BLaER1 treated with 17β-estradiol and CSF1 and Interleukin-3, amounts not matched to agents 10 nM and 100 nM (cell line): ENCODE results near the gene ZBTB7C.

Experiments
- H3K27ac ChIP-seq, 11 experiments: shearing (Covaris generic); formaldehyde crosslinking; 2 replicates each; pipeline ENCODE4 v1.8.1; 2022
- H3K27me3 ChIP-seq, 11 experiments: shearing (Covaris generic); formaldehyde crosslinking; 2 replicates each; pipeline ENCODE4 v1.8.1; 2022
- H3K36me3 ChIP-seq, 11 experiments: shearing (Covaris generic); formaldehyde crosslinking; 2 replicates each; pipeline ENCODE4 v1.8.1; 2022
- H3K4me1 ChIP-seq, 10 experiments: shearing (Covaris generic); formaldehyde crosslinking; 2 replicates each; pipeline ENCODE4 v1.8.1; 2022
- H3K4me2 ChIP-seq, 11 experiments: shearing (Covaris generic); formaldehyde crosslinking; 2 replicates each; pipeline ENCODE4 v1.8.1; 2022
- H3K4me3 ChIP-seq, 10 experiments: shearing (Covaris generic); formaldehyde crosslinking; 2 replicates each; pipeline ENCODE4 v1.8.1; 2022
- H3K9ac ChIP-seq, 11 experiments: shearing (Covaris generic); formaldehyde crosslinking; 2 replicates each; pipeline ENCODE4 v1.8.1; 2022
- H3K9me3 ChIP-seq, 11 experiments: shearing (Covaris generic); formaldehyde crosslinking; replicated peaks in 1 of 11; 2 replicates each; pipeline ENCODE4 v1.8.1; 2022
- H4K20me1 ChIP-seq, 11 experiments: shearing (Covaris generic); formaldehyde crosslinking; 2 replicates each; pipeline ENCODE4 v1.8.1; 2022
- Cebpa-rat ChIP-seq, 11 experiments: shearing (Covaris generic); IDR thresholded peaks; 2 replicates each; pipeline ENCODE4 v1.8.1; 2022

Gene ZBTB7C

DNA sequence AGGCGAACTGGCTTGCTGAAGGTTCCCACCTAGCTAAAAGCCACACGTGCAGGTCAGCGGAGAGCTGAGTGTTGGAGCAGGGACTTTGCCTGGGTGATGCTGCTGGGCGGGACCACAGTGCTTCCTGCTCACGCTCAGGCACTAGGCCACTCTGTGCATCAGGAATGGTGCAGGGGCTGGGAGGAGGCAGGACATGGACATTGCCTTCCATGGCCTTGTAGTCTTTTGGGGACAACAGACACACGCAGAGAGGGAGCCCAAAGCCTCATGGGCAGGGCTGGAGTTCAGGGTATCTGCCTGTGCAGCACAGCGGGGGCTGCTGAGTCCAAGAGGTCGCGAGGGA, 207.2 kb downstream of the ZBTB7C start:
- H4K20me1 ChIP-seq: no peaks in the 10 kb centered on the region
- H3K36me3 ChIP-seq: no peaks in the 10 kb centered on the region
- no peaks in the 10 kb centered on the region for H3K27me3 ChIP-seq
- no peak overlapping the region for H3K27ac ChIP-seq
- H3K4me2 ChIP-seq: no peak overlapping the region
- no peak for TF ChIP-seq Cebpa-rat (IDR thresholded peaks at IDR 0.05)
- H3K9ac ChIP-seq: no peak overlapping the region
- H3K4me1 ChIP-seq: peaks cover 0 to 5% (median 0%) of the 10 kb centered on the region in 10 experiments; a peak in 1 of 20 replicates
- no peaks in the 10 kb centered on the region for H3K9me3 ChIP-seq
- H3K4me3 ChIP-seq: no peak overlapping the region

DNA sequence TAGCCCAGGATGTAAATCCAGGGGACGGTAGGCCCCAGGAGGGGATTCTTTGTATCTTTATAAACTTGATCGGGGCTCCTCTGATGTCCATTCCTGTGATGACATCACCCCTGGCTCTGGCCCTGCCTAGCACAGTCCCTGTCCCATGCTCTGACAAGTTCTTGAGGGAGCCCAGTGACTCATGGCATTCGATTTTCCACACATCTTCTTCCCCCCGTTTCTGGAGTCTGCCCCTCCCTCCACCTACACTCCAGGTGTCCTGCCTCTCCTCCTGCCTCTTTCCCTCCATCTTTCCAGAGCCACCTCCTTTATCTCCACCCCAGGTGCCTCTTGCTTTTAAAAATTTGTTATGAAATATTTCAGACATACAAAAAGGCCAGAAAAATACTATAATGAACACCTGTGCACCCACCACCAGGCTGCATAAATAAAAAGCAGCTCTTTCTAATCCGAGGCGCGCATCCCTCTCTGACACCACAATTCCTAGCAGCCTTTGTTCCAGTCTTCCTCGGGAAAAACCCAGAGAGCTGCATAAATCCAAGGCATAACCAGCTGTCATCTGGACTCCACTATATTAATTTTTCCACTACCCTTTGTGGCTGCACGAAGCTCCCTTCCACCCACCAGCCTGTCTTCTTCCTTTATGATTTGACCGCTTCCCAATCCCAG, 207.7 kb downstream of the ZBTB7C start:
- H4K20me1 ChIP-seq: no peaks in the 10 kb centered on the region
- H3K36me3 ChIP-seq: no peaks in the 10 kb centered on the region
- H3K9me3 ChIP-seq: no peaks in the 10 kb centered on the region; a peak in 1 of 22 replicates
- peaks cover 0 to 5% (median 0%) of the 10 kb centered on the region in 10 experiments; a peak in 1 of 20 replicates for H3K4me1 ChIP-seq
- no peak overlapping the region for H3K27ac ChIP-seq
- H3K9ac ChIP-seq: no peak overlapping the region
- H3K27me3 ChIP-seq: no peaks in the 10 kb centered on the region
- no peak overlapping the region for H3K4me3 ChIP-seq
- H3K4me2 ChIP-seq: no peak overlapping the region
- no peak for TF ChIP-seq Cebpa-rat (IDR thresholded peaks at IDR 0.05)

DNA sequence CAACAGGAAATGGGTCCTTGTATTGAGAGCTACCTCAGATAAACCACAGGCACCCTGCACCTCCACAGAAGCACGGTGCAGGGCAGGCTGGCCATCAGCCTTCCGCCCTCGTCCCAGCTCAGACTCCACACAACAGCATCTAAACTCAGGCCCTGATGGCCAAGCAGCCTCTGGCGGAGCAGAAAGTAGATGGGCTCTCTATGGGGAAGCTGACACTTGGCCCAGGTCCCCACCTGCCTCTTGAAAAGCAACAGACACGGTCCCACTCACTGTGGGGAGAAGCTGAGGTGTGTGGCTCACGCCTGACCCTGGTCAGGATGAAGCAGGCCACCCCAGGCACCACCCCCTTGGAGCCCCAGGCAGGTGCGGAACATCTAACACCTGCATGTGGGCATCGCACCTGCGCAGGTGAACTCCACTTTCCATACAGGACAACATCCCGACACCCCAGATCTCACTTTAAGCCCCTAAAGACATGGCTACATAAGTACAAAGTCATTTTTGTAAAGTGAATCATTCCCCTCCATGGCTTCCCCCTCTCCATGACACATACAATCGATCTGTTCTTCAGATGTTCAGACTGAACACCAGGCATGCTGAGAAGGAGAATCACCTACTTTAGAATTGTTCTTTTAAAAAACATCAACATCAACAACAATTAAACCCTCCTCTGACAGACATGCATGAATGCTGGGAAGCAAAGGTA, 208.4 kb downstream of the ZBTB7C start:
- H3K27ac ChIP-seq: no peak overlapping the region
- no peaks in the 10 kb centered on the region for H3K36me3 ChIP-seq
- H3K4me1 ChIP-seq: peaks cover 0 to 5% (median 0%) of the 10 kb centered on the region in 10 experiments; a peak in 1 of 20 replicates
- peaks cover 0 to 5% (median 0%) of the 10 kb centered on the region in 11 experiments; a peak in 3 of 22 replicates for H3K9me3 ChIP-seq
- H3K4me3 ChIP-seq: no peak overlapping the region
- no peaks in the 10 kb centered on the region for H3K27me3 ChIP-seq
- H3K4me2 ChIP-seq: no peak overlapping the region
- no peaks in the 10 kb centered on the region for H4K20me1 ChIP-seq
- TF ChIP-seq Cebpa-rat (IDR thresholded peaks at IDR 0.05): no peak
- no peak overlapping the region for H3K9ac ChIP-seq

DNA sequence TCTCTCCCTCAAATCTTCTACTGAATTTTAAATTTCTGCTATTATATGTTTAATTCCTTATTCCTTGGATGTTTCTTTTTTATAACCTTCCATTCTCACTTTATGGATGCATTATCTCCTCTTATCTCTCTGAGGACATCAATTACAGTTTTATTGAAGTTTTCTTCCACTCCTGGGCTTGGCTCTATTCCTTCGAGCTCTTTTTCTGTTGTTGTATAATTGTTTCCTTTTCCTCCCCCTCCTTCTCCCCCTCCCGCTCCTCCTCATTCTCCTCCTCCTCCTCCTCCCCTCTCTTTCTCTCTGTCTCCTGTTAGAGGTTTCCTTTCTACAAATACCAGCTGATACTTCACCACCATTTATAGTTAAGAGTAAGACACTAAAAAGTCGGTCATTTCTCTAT, 209.8 kb downstream of the ZBTB7C start:
- H3K9me3 ChIP-seq: peaks cover 0 to 10% (median 0%) of the 10 kb centered on the region in 11 experiments; a peak in 3 of 22 replicates
- peaks cover 0 to 5% (median 0%) of the 10 kb centered on the region in 10 experiments; a peak in 1 of 20 replicates for H3K4me1 ChIP-seq
- H4K20me1 ChIP-seq: no peaks in the 10 kb centered on the region
- no peak overlapping the region for H3K4me3 ChIP-seq
- no peak overlapping the region for H3K9ac ChIP-seq
- H3K27me3 ChIP-seq: no peaks in the 10 kb centered on the region
- H3K27ac ChIP-seq: no peak overlapping the region
- H3K4me2 ChIP-seq: no peak overlapping the region
- TF ChIP-seq Cebpa-rat (IDR thresholded peaks at IDR 0.05): no peak
- H3K36me3 ChIP-seq: no peaks in the 10 kb centered on the region

DNA sequence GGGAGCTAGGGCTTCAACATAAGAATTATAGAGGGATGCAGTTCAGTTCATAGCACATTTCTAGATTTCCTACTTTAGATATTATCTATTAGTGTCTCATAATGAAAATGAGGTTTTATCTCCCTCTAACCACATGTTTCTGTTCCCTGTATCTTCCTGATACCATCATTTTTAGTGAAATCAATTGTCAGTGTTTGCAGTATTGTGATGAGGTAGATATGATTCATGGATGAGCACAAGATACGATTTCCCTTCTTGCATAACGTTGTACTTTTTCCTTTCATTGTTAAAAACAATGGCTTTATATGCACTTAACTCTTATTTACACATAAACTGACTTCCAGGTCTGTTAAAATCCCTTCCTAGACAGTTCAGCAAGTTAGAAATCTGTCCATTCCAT, 211.4 kb downstream of the ZBTB7C start:
- H3K4me1 ChIP-seq: no peaks in the 10 kb centered on the region
- TF ChIP-seq Cebpa-rat (IDR thresholded peaks at IDR 0.05): no peak
- H3K4me2 ChIP-seq: no peak overlapping the region

DNA sequence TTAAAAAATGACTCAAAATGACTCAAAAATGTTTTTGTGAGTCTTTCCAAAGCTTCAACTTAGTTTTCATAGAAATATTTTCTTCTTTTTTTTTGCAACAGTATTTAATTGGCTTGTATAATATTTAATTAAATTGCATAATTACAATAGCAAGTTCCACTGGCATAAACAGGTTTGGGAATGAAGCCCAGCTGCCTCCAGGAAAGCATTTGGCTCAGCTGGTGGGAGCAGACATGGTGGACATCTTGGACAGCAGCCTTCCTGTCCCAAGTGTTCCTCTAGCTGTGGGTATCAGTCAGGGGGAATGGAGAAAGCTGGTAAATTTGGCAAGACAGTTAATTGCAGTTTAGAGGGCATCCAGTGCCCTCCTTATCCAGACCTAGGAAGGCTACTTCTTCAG, 213.4 kb downstream of the ZBTB7C start:
- TF ChIP-seq Cebpa-rat (IDR thresholded peaks at IDR 0.05): no peak
- no peaks in the 10 kb centered on the region for H3K4me1 ChIP-seq
- H3K9ac ChIP-seq: no peak overlapping the region
- no peak overlapping the region for H3K4me3 ChIP-seq
- no peaks in the 10 kb centered on the region for H3K36me3 ChIP-seq
- no peaks in the 10 kb centered on the region for H3K27me3 ChIP-seq
- peaks cover 0 to 10% (median 0%) of the 10 kb centered on the region in 11 experiments; a peak in 3 of 22 replicates for H3K9me3 ChIP-seq
- H3K27ac ChIP-seq: no peak overlapping the region
- H3K4me2 ChIP-seq: no peak overlapping the region
- no peaks in the 10 kb centered on the region for H4K20me1 ChIP-seq

More for the DNA sequence above, 211.4 kb downstream of the ZBTB7C start:
- H3K36me3 ChIP-seq: no peaks in the 10 kb centered on the region
- no peak overlapping the region for H3K9ac ChIP-seq
- peaks cover 0 to 10% (median 0%) of the 10 kb centered on the region in 11 experiments; a peak in 3 of 22 replicates for H3K9me3 ChIP-seq
- no peaks in the 10 kb centered on the region for H3K27me3 ChIP-seq
- H4K20me1 ChIP-seq: no peaks in the 10 kb centered on the region
- H3K4me3 ChIP-seq: no peak overlapping the region
- no peak overlapping the region for H3K27ac ChIP-seq

DNA sequence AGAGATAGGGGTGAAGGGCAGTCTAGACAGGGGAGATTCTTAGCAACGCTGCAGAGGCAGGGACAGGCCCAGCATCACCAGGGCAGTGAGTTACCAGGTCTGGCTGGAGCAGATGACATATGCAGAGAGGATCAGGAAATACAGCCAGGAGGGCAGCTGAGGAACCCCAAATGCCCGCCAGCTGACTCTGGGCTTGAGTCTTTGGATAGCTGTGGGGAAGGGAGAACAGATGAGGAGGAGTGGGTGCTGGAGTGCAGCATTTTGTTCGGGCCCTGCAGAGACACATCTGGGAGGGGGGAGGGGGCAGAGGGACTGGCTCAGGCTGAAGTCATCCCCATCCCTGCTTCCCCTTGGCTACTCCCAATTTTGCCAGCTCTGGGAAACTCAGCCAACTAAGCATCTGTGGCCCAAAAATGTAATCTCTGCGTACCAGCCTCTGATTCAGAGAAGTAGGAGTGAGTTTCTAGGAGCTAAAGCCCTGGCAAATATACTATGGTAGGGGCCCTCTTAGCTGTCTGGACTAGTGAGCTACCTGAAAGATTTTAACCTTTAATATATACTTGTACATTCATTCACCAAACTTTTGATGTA, 214.5 kb downstream of the ZBTB7C start:
- H3K4me2 ChIP-seq: no peak overlapping the region
- H3K4me1 ChIP-seq: no peaks in the 10 kb centered on the region
- no peaks in the 10 kb centered on the region for H3K27me3 ChIP-seq
- no peak overlapping the region for H3K4me3 ChIP-seq
- no peaks in the 10 kb centered on the region for H4K20me1 ChIP-seq
- H3K9ac ChIP-seq: no peak overlapping the region
- TF ChIP-seq Cebpa-rat (IDR thresholded peaks at IDR 0.05): no peak
- H3K9me3 ChIP-seq: peaks cover 0 to 10% (median 0%) of the 10 kb centered on the region in 11 experiments; a peak in 3 of 22 replicates
- no peaks in the 10 kb centered on the region for H3K36me3 ChIP-seq
- H3K27ac ChIP-seq: no peak overlapping the region

DNA sequence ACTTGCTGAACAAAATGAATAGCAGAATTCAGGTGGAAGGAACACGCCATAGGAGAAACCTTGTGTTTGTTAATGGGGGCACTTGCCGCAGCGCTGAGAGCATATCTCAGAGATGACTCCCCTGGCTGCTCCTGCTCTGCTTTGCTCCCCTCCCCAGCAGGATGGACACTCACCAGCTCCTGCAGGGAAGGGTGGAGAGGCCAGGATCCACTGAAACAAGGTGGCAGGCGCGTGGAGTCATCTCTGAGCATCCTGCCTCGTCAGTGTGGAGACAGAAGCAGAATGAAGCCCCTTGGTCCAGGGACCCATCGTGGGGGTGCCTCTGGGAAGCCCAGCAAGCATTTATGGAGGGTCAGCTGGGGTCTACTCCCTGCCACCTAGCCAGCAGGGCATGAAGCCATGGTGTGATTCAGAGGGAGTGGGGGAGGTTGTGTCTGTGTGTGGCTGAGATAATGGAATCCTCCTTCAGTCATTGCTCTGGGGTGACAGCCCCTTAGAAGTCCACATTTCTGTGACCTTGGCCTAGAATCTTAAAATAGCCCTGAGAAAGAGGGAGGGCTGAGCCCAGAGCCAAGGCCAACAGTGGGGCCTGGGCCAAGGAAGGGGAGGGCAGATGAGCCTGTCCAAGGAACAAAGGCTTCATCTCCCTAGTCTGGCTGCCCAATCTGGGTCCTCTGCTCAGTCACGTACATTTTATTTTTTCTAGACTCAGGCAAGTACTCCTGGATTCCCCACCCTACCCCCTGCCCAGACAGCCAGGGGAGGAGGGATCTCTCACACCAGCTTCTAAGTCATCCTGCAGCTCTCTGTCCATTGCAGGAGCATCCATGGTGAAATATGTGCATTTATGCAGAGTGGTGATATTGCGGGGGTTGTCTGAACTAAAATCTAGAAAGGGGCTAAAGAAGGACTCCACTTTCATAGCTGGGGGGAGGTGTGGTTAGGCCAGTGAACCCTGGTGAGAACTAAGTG, 215.4 kb downstream of the ZBTB7C start:
- Histone ChIP-seq H3K9me3 (peaks cover 0 to 10% (median 0%) of the 10 kb centered on the region in 11 experiments; a peak in 3 of 22 replicates), H3K4me3 (no peak overlapping the region), H3K4me1 (no peaks in the 10 kb centered on the region), H3K9ac (no peak overlapping the region), H3K4me2 (no peak overlapping the region), H4K20me1 (no peaks in the 10 kb centered on the region), H3K36me3 (no peaks in the 10 kb centered on the region), H3K27me3 (no peaks in the 10 kb centered on the region), H3K27ac (no peak overlapping the region)
- no peak for TF ChIP-seq Cebpa-rat (IDR thresholded peaks at IDR 0.05)

DNA sequence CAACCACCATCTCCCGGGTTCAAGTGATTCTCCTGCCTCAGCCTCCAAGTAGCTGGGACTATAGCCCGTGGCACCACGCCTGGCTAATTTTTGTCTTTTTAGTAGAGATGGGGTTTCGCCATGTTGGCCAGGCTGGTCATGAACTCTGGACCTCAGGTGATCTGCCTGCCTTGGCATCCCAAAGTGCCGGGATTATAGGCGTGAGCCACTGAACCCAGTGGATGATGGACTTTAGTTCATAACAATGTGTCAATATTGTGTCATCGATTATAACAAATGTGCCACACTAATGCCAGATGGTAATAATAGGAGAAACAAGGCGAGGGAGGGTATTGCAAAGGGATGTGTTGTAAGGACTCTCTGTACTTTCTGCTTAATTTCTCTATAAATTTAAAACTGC, 216.6 kb downstream of the ZBTB7C start:
- no peak overlapping the region for H3K9ac ChIP-seq
- H3K9me3 ChIP-seq: peaks cover 0 to 10% (median 0%) of the 10 kb centered on the region in 11 experiments; a peak in 3 of 22 replicates
- H4K20me1 ChIP-seq: no peaks in the 10 kb centered on the region
- no peaks in the 10 kb centered on the region for H3K4me1 ChIP-seq
- no peaks in the 10 kb centered on the region for H3K27me3 ChIP-seq
- no peak overlapping the region for H3K4me2 ChIP-seq
- H3K4me3 ChIP-seq: no peak overlapping the region
- no peak overlapping the region for H3K27ac ChIP-seq
- H3K36me3 ChIP-seq: no peaks in the 10 kb centered on the region
- no peak for TF ChIP-seq Cebpa-rat (IDR thresholded peaks at IDR 0.05)
